Testis (tissue), 2 donors: ENCODE results near the gene SEC31A.

ENCODE experiments used
- POLR2A ChIP-seq: fragments of 450-650 bp; IDR thresholded peaks from one replicate; pipeline ENCODE4 v1.6.1; 2017; ENCODE audit warnings: antibody characterized with exemption, mild to moderate bottlenecking, moderate library complexity
- TF ChIP-seq, protein P1 (sequence below), 3 experiments: fragments of 450-650 bp in 2 of 3; fragments of 200-600 bp in 1 of 3; sonication (generic) in 1 of 3; IDR thresholded peaks; one replicate each; pipeline ENCODE4 v1.5.1; 2016 to 2019; ENCODE audit warnings: antibody characterized with exemption in 3 of 3, mild to moderate bottlenecking in 2 of 3, moderate library complexity in 1 of 3

DNA sequence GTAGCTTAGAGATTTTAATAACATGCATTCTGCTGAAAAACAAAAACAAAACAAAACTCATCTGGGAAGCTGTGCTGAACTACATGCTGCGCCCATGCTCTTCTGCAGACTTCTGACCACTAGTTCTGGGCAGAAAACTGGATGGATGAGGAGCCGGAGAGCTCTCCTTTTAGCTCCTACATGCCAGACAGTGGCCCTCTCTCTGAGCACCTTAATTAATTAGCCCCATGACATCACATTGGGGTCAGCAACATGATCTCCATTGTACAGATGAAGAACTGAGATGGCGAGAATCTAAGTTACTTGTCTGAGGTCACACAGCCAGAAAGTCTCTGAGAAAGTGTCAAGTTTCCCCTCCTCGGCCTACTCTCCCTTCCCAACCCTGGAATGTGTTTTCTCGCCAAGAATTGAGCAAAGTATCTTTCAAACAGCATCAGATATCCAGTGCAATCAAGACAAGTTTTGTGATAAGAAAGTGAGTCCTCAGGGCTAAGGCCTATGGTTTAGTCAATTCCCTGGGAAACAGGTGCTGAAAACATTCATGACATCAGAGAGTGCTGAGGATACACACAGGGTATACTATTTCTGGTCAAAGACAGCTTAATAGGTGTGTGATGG is 113.9 kb downstream of the SEC31A start:
- TF ChIP-seq, protein P1, sequence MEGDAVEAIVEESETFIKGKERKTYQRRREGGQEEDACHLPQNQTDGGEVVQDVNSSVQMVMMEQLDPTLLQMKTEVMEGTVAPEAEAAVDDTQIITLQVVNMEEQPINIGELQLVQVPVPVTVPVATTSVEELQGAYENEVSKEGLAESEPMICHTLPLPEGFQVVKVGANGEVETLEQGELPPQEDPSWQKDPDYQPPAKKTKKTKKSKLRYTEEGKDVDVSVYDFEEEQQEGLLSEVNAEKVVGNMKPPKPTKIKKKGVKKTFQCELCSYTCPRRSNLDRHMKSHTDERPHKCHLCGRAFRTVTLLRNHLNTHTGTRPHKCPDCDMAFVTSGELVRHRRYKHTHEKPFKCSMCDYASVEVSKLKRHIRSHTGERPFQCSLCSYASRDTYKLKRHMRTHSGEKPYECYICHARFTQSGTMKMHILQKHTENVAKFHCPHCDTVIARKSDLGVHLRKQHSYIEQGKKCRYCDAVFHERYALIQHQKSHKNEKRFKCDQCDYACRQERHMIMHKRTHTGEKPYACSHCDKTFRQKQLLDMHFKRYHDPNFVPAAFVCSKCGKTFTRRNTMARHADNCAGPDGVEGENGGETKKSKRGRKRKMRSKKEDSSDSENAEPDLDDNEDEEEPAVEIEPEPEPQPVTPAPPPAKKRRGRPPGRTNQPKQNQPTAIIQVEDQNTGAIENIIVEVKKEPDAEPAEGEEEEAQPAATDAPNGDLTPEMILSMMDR (IDR thresholded peaks at IDR 0.05), result no peak
- no peak for TF ChIP-seq POLR2A
